Measurements from ENCODE around the gene BCAP31.
"Not testable (repeated sequence)": the region's sequence is repeated elsewhere in the genome, so short reads cannot be mapped to it uniquely, and the experiment has no call there.

The BCAP31 gene

GRCh38 chrX:153733651-153734240 is 9.6 kb upstream of the BCAP31 start:
- no peak for DNase-seq

GRCh38 chrX:153732401-153732800 is 8.2 kb upstream of the BCAP31 start:
- peak; percentile 12 to 21 for DNase-seq

- no peak for DNase-seq
Measured at GRCh38 chrX:153731845-153732215, 7.6 kb upstream of the BCAP31 start.

GRCh38 chrX:153731117-153731844 is 7.1 kb upstream of the BCAP31 start:
- no peak for DNase-seq

- DNase-seq = not testable (repeated sequence)
Measured at GRCh38 chrX:153730115-153730514, 5.9 kb upstream of the BCAP31 start.

GRCh38 chrX:153728951-153729631 is 4.9 kb upstream of the BCAP31 start:
- DNase-seq = no peak

- no peak for DNase-seq
Measured at GRCh38 chrX:153728095-153728494, 3.9 kb upstream of the BCAP31 start.

GRCh38 chrX:153727123-153727931 is 3.1 kb upstream of the BCAP31 start:
- no peak for DNase-seq

GRCh38 chrX:153726286-153727122 is 2.3 kb upstream of the BCAP31 start:
- DNase-seq = peak; percentile 39 to 42

GRCh38 chrX:153725832-153726285 is 1.7 kb upstream of the BCAP31 start:
- no peak for DNase-seq

- no peak for DNase-seq
Measured at GRCh38 chrX:153725039-153725831, 1.0 kb upstream of the BCAP31 start.

GRCh38 chrX:153723351-153724251 is 586 bp downstream of the BCAP31 start:
- peak; percentile 7 to 19 for DNase-seq

- DNase-seq = peak in 1 of 2 experiments; percentile 1
Measured at GRCh38 chrX:153722704-153723350, 1.4 kb downstream of the BCAP31 start.

GRCh38 chrX:153719701-153720100 is 4.5 kb downstream of the BCAP31 start:
- DNase-seq = no peak

GRCh38 chrX:153719238-153719637 is 4.9 kb downstream of the BCAP31 start:
- no peak for DNase-seq

GRCh38 chrX:153717445-153717844 is 6.7 kb downstream of the BCAP31 start:
- DNase-seq = no peak

- DNase-seq = peak in 1 of 2 experiments; percentile 2
Measured at GRCh38 chrX:153714256-153714655, 9.9 kb downstream of the BCAP31 start.

GRCh38 chrX:153709726-153710674 is 14.2 kb downstream of the BCAP31 start:
- no peak for DNase-seq
